K562 (cell line): ENCODE measurements around the gene ACTRT2. TPM values are rescaled to one million over a fixed set of nuclear protein-coding genes. Genes with fewer than 3 reads are reported as not detected.

Source experiments
- ATAC-seq: fragments of 200-7000 bp; cut with Tn5 transposase; 3 replicates; pipeline ENCODE4 v1.9.1; 2020; ENCODE audit warnings: moderate library complexity
- BruUV-seq: library from RNA; stranded (reverse); fragments of 400-500 nt; replicated peaks from 2 replicates; lab custom pipeline; 2021; lab: Mats Ljungman, UMichigan
- CTCF ChIA-PET: fragments of 300-600 bp; formaldehyde crosslinking; extraction: SDS; loops from one replicate; lab custom pipeline; 2021; ENCODE audit warnings: low intra/inter-chr PET ratio; lab: Yijun Ruan, JAX
- POLR2A ChIA-PET: fragments of 300-600, 350-650 bp; sonication (Branson Sonifier 250); formaldehyde crosslinking; extraction: SDS; loops from one replicate; lab custom pipeline; 2021; ENCODE audit warnings: antibody characterized with exemption, inconsistent platforms; lab: Yijun Ruan, JAX
- DNase-seq, 4 experiments: peaks; one replicate each; pipeline versions ENCODE4 v3.0.0 to v3.0.0-alpha.2; 2011 to 2018; ENCODE audit warnings: low spot score in 3 of 4, mixed read lengths in 3 of 4; ENCODE audit errors: extremely low read depth in 1 of 4
- FAIRE-seq: peaks from 2 replicates; lab custom pipeline; 2011; peaks lifted over from hg19 to GRCh38; lab: Jason Lieb, UNC
- H2AFZ ChIP-seq: 2 replicates; pipeline ENCODE4 v1.6.0; 2011; ENCODE audit warnings: low read depth, low read length, control low read depth, inconsistent platforms
- H3K27ac ChIP-seq: fragments of 200-600 bp; 3 replicates; pipeline ENCODE4 v1.8.0; 2011; ENCODE audit warnings: low read depth, mild to moderate bottlenecking, control low read depth, inconsistent platforms, low read length, moderate library complexity, mixed read lengths; ENCODE audit errors: extremely low read depth
- H3K27me3 ChIP-seq, 2 experiments: fragments of 300-600 bp in 1 of 2; 2 replicates in 1 of 2; 3 replicates in 1 of 2; pipeline versions ENCODE4 v1.6.0 to v1.8.0; 2011; ENCODE audit warnings: inconsistent platforms in 2 of 2, low read length in 2 of 2, mild to moderate bottlenecking in 1 of 2, mixed read lengths in 1 of 2, moderate library complexity in 1 of 2; ENCODE audit not compliant: control insufficient read depth in 2 of 2, insufficient read depth in 2 of 2
- H3K36me3 ChIP-seq: fragments of 300-600 bp; 3 replicates; pipeline ENCODE4 v1.8.0; 2011; ENCODE audit warnings: mild to moderate bottlenecking, low read length, inconsistent platforms; ENCODE audit not compliant: control insufficient read depth, insufficient read depth
- H3K4me1 ChIP-seq, 2 experiments: fragments of 200-600 bp in 1 of 2; replicated peaks in 1 of 2; 2 replicates in 1 of 2; 3 replicates in 1 of 2; pipeline versions ENCODE4 v1.5.1 to v1.8.0; 2011; ENCODE audit warnings: inconsistent platforms in 2 of 2, low read length in 2 of 2, mild to moderate bottlenecking in 1 of 2, mixed read lengths in 1 of 2, moderate library complexity in 1 of 2; ENCODE audit not compliant: control insufficient read depth in 2 of 2, insufficient read depth in 2 of 2
- H3K4me2 ChIP-seq: 2 replicates; pipeline ENCODE4 v1.6.1; 2011; ENCODE audit warnings: low read length, control low read depth, inconsistent platforms, mixed read lengths; ENCODE audit not compliant: insufficient read depth
- H3K4me3 ChIP-seq: fragments of 200-600 bp; sonication (generic), shearing (Covaris generic); 2 replicates; pipeline ENCODE4 v1.5.1; 2016; ENCODE audit warnings: control low read depth, inconsistent platforms
- H3K79me2 ChIP-seq: fragments of 200-600 bp; 3 replicates; pipeline ENCODE4 v1.8.0; 2011; ENCODE audit warnings: low read length, inconsistent platforms; ENCODE audit not compliant: control insufficient read depth, insufficient read depth
- H3K9ac ChIP-seq, 2 experiments: 2 replicates each; pipeline versions ENCODE4 v1.6.0 to v1.6.1; 2011; ENCODE audit warnings: low read depth in 2 of 2, low read length in 2 of 2, control low read depth in 1 of 2, inconsistent platforms in 1 of 2, mild to moderate bottlenecking in 1 of 2, mixed read lengths in 1 of 2; ENCODE audit not compliant: insufficient read depth in 1 of 2
- H3K9me1 ChIP-seq: one replicate; pipeline ENCODE4 v1.6.0; 2011; ENCODE audit warnings: inconsistent platforms, mild to moderate bottlenecking, low read length, moderate library complexity; ENCODE audit not compliant: control insufficient read depth, insufficient read depth
- H3K9me3 ChIP-seq: replicated peaks from 2 replicates; pipeline ENCODE4 v1.5.1; 2011; ENCODE audit warnings: low read depth, low read length, inconsistent platforms; ENCODE audit not compliant: control insufficient read depth, insufficient read depth
- H4K20me1 ChIP-seq: replicated peaks from 2 replicates; pipeline ENCODE4 v1.6.1; 2011; ENCODE audit warnings: low read length, inconsistent platforms, mixed read lengths; ENCODE audit not compliant: control insufficient read depth, insufficient read depth
- DIDO1 ChIP-seq: fragments of 450-650 bp; IDR thresholded peaks from 2 replicates; pipeline ENCODE4 v1.6.1; 2016; ENCODE audit warnings: low read depth, missing biosample characterization, missing genetic modification characterization
- ELF2 ChIP-seq: fragments of 250-450 bp; sonication (Bioruptor Pico); IDR thresholded peaks from 2 replicates; pipeline ENCODE4 v1.5.0; 2021; ENCODE audit warnings: mild to moderate bottlenecking
- FOXA3 ChIP-seq, 2 experiments: fragments of 450-650 bp in 1 of 2; sonication (generic) in 1 of 2; formaldehyde crosslinking; IDR thresholded peaks in 1 of 2; conservative IDR thresholded peaks in 1 of 2; 2 replicates each; pipeline versions ENCODE4 v1.4.0 to v1.8.0; 2020 to 2022; ENCODE audit warnings: mild to moderate bottlenecking in 2 of 2, missing genetic modification reagents in 1 of 2
- JUND ChIP-seq, 2 experiments: IDR thresholded peaks; 2 replicates in 1 of 2; 3 replicates in 1 of 2; pipeline ENCODE4 v1.6.1; 2011; ENCODE audit warnings: borderline replicate concordance in 2 of 2, low read depth in 2 of 2, low read length in 2 of 2, improper control_type of control experiment in 1 of 2, missing biosample characterization in 1 of 2, missing genetic modification characterization in 1 of 2, missing genetic modification reagents in 1 of 2
- SMC3 ChIP-seq: conservative IDR thresholded peaks from 2 replicates; pipeline ENCODE4 v1.6.1; 2011; ENCODE audit warnings: low read depth, low read length, improper control_type of control experiment; ENCODE audit not compliant: insufficient read depth
- ZNF436 ChIP-seq: fragments of 250-450, 450-650 bp; sonication (Bioruptor Pico); formaldehyde crosslinking; IDR thresholded peaks from 2 replicates; pipeline ENCODE4 v1.7.0; 2020; ENCODE audit warnings: mild to moderate bottlenecking
- WGBS: fragments of 100-300 bp; shearing (Covaris generic); methylation state at CpG from one replicate; pipeline ENCODE4 v1.1.6; 2016; ENCODE audit warnings: low coverage, mixed read lengths; ENCODE audit not compliant: insufficient coverage; ENCODE audit errors: missing lambda C conversion rate; 5-methylcytosine and 5-hydroxymethylcytosine counted together
- in situ Hi-C: fragments of 300-500 bp; cut with MboI; formaldehyde crosslinking; loops from 4 replicates; pipeline ENCODE4 v1.15.0; 2018; ENCODE audit warnings: inconsistent platforms, mixed read lengths
- intact Hi-C: fragments of 100-400 bp; cut with micrococcal nuclease; formaldehyde crosslinking; loops from 2 replicates; pipeline ENCODE4 v1.14.2; 2022
- polyA plus RNA-seq, 8 experiments: library from polyadenylated mRNA; depleted of rRNA in 4 of 8; stranded (reverse) in 5 of 8; unstranded in 3 of 8; fragments of >200 nt; fragmentation: Nextera tagmentation in 2 of 8; fragmentation: Illumina TruSeq in 1 of 8; extraction: Ambion mirVana in 2 of 8; extraction: Trizol in 1 of 8; gene quantifications; 2 replicates each; pipeline versions ENCODE4 v1.2.1 to v1.2.3, GENCODE V29; 2011 to 2014; ENCODE audit warnings: inconsistent platforms in 1 of 8, missing spikeins in 1 of 8
- total RNA-seq, 7 experiments: library from RNA; depleted of rRNA in 6 of 7; stranded (reverse); fragments of >200 nt in 6 of 7; fragmentation: Illumina TruSeq in 2 of 7; extraction: Trizol in 2 of 7; gene quantifications; 2 replicates each; pipeline versions ENCODE4 v1.2.1 to v1.2.3, GENCODE V29; 2011 to 2021; ENCODE audit warnings: low replicate concordance in 1 of 7
- TF ChIP-seq, protein P1 (sequence below): IDR thresholded peaks from 2 replicates; pipeline ENCODE4 v1.6.1; 2011; ENCODE audit warnings: borderline replicate concordance, low read depth, mild to moderate bottlenecking, moderate library complexity, low read length; ENCODE audit not compliant: insufficient read depth, poor library complexity, severe bottlenecking

Gene ACTRT2
- total and polyA plus RNA-seq, 9 of the 15 experiments (the other 6 are each of a cell fraction or from before 2014, with no cell fraction given): not detected

DNA sequence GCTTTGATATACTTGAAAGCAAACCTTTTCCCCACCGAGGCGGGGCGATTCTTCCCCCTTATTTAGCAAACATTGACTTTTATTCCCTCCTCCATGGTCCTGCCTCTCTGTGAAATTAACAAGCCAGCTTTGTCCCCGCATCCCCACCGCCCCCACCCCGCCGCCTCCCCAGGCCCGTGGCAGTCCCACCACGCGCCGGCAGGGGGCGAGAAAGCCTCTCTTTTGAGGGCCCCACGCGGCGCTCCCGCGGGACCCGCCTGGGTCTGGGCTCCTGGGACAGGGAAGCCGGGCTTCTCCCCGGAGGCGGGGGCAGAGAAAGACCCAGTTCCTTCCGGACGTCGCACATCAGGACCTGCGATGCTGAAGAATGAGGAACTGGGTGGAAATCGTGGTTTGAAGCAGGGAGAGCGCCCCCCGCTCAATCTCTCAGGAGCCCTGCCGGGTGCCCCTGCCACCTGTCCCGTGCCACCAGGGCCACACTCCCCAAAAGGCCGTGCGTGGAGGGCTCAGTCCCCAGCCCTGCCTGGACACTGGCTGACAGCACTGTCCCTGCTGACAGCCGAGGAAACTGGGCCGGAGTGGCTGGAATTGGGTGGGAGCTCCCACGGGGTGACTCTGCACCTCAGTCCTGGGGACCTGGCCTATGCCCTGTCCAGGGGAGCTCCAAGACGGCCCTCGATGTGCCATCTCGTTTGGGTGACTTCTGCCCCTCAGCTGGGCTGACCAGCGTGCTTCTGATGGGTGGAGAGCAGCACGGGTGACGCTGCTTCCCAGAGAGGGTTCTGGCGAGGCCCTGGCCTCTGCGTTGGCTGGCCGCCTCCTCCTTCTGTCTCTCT lies 8.6 kb upstream of the ACTRT2 start (continued):
- TF ChIP-seq DIDO1 (no peak), SMC3 (peak; percentile 65)
- TF ChIP-seq, protein P1, sequence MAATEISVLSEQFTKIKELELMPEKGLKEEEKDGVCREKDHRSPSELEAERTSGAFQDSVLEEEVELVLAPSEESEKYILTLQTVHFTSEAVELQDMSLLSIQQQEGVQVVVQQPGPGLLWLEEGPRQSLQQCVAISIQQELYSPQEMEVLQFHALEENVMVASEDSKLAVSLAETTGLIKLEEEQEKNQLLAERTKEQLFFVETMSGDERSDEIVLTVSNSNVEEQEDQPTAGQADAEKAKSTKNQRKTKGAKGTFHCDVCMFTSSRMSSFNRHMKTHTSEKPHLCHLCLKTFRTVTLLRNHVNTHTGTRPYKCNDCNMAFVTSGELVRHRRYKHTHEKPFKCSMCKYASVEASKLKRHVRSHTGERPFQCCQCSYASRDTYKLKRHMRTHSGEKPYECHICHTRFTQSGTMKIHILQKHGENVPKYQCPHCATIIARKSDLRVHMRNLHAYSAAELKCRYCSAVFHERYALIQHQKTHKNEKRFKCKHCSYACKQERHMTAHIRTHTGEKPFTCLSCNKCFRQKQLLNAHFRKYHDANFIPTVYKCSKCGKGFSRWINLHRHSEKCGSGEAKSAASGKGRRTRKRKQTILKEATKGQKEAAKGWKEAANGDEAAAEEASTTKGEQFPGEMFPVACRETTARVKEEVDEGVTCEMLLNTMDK: peak; percentile 21
- TF ChIP-seq, all 486 proteins: peak for 10

DNA sequence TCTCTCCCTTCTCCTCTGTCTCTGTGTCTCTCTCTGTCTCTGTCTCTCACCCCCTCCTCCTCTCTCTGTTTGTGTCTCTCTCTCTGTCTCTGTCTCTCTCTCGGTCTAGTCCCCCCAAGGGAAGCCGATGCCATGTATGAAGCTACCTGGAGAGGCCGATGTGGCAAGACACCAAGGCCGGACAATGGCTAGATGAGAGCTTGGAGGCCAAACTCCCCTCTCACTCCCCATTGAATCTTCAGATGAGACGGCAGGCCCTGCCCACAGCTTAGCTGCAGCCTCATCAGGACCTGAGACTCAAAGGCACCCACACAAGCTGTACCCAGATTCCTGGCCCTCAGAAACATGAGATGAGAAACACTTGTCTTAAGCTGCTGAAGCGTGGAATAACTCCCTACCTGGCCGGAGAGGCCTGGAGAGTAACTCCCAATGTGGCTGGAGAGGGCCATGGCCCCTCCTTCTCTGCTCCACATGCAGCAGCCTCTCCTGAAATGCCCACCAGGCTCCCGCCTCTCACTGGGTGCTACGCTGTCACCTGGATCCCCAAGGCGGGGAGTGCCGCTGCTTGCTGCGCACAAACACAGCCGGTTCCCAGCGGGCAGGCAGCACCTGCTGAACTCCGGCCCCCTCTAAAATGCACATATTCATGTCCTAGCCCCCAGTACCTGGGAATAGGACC lies 7.8 kb upstream of the ACTRT2 start:
- no peak overlapping the region for H3K4me2 ChIP-seq
- ChIA-PET POLR2A (interaction anchor here (0.6 to 0.9 kb wide), 3 partner anchors 10 to 149 kb away, joined by 3 to 4 read pairs (median 3); no protein-coding TSS in a partner anchor), CTCF (interaction anchor here (1.0 kb wide), 1 partner anchor 306 kb away, joined by 3 read pairs; no protein-coding TSS in a partner anchor)
- in situ Hi-C loops (no loop called here), intact Hi-C loops (loop anchor here (2.0 to 5.0 kb wide), 2 partner anchors 269 to 411 kb away; no protein-coding TSS in a partner anchor)
- 1% methylated on average over 15 of the region's 15 CpGs for WGBS
- no peak for TF ChIP-seq FOXA3 (CRISPR knock-in tag; conservative IDR thresholded peaks at IDR 0.05 in 1 of 2, IDR thresholded peaks at IDR 0.05 in 1 of 2)
- TF ChIP-seq ZNF436 (CRISPR knock-in tag): no peak
- TF ChIP-seq ELF2 (CRISPR knock-in tag): no peak
- TF ChIP-seq JUND (IDR thresholded peaks at IDR 0.05; ENCODE audit: borderline replicate concordance, low read depth, low read length): no peak
- TF ChIP-seq JUND (tag; IDR thresholded peaks at IDR 0.05; ENCODE audit: borderline replicate concordance, low read depth, low read length): no peak
- no peak for DNase-seq
- H3K27ac ChIP-seq: no peak overlapping the region
- H3K4me1 ChIP-seq: 0 out of 5 replicates have a peak, but pooled peaks cover 0 to 5% of the 10 kb centered on the region in 2 experiments
- H3K9me3 ChIP-seq: no peaks in the 10 kb centered on the region
- no peak for FAIRE-seq
- ATAC-seq: no peak
- no peak overlapping the region for H3K9ac ChIP-seq
- BruUV-seq: no TSS peak
- 0 out of 2 replicates have a peak, but pooled peaks cover 4% of the 10 kb centered on the region for H4K20me1 ChIP-seq
- H3K36me3 ChIP-seq: no peaks in the 10 kb centered on the region
- no peaks in the 10 kb centered on the region for H3K79me2 ChIP-seq
- H3K27me3 ChIP-seq: peaks cover 0 to 39% of the 10 kb centered on the region in 2 experiments; a peak in 2 of 5 replicates
- H2AFZ ChIP-seq: no peak overlapping the region
- no peaks in the 10 kb centered on the region for H3K9me1 ChIP-seq
- H3K4me3 ChIP-seq: no peak overlapping the region
